SK-N-MC (cell line): ENCODE results near the gene KCTD16.

Experiments used
- EZH2 ChIP-seq: fragments of 200-600 bp; sonication (generic); IDR thresholded peaks from one replicate; pipeline ENCODE4 v1.6.1; 2017; ENCODE audit warnings: antibody characterized with exemption
- POLR2AphosphoS5 ChIP-seq: IDR thresholded peaks from 2 replicates; pipeline ENCODE4 v1.6.1; 2012; ENCODE audit warnings: mild to moderate bottlenecking, low read depth, low read length, borderline replicate concordance

- TF ChIP-seq POLR2AphosphoS5: no peak
- TF ChIP-seq EZH2: no peak
Measured at GRCh38 chr5:144249755-144250464, 79.2 kb downstream of the KCTD16 start.
